ENCODE data around the gene EIF4EBP2. TPM values are rescaled to one million over a fixed set of nuclear protein-coding genes. Genes with fewer than 3 reads are reported as not detected.

Gene EIF4EBP2
- polyA plus RNA-seq, 3 donors: 26.3 to 93.8 (median 73.4) TPM

DNA sequence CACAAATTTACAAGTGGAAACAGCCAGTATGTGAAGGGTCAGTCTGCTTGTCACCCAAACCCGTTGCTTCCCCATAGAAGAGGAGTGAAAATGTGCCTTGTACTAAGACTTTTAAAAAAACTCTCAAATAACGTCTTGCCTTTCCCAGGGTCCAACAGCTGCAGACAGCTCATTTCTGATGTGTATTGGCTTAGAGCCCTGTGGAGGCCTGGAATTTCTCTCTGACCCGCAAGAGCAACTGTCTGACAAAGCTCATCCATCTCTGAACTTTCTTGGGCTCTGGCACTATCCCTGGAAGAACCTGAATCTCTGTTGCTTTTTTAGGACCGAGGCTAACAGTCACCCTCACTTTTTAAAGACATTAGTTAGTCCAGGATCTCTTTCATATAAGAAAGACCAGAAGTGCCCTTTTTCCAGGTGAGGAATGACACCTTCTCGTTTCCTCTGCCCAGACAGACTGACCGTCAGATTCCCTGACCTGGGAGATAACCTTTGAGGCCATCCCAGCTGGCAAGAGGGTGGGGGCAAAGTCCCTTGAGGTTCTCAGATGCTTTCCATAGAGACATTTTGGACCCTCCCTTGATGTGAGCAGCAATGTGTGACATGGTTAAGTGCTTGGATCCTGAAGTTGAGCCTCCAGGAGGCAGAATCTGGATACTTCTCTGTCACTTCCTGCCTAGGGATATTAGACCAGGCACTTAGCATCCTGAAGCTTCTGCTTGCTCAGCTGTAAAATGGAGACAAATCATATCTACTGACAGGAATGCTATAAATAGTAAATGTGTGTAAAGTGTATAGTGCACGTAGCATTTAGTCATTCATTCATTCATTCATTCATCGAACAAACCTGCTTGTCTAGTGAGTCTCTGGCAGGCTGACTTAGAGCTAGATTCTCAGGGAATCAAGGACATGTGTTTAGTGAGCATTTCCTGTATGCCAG is 42.0 kb downstream of the EIF4EBP2 start:
- 96% methylated on average over 4 of the region's 8 CpGs for WGBS (ENCODE audit: insufficient coverage)
- Mint-ChIP-seq H3K27ac (peak overlapping the region in 1 of 7 donors; percentile 15), H3K36me3 (no peaks in the 10 kb centered on the region), H3K27me3 (ENCODE audit: low read depth in 3 of 3) (peaks cover 26 to 32% (median 31%) of the 10 kb centered on the region in 3 donors), H3K4me1 (peaks cover 4% of the 10 kb centered on the region), H3K4me3 (no peak overlapping the region), H3K9me3 (peaks cover 0 to 10% (median 0%) of the 10 kb centered on the region in 7 donors)
- Histone ChIP-seq H3K79me2 (ENCODE audit: insufficient read depth, low read length) (no peaks in the 10 kb centered on the region), H3K4me1 (ENCODE audit: control insufficient read depth in 1 of 2, insufficient read depth in 2 of 2, low read length in 2 of 2) (peaks cover 2 to 6% of the 10 kb centered on the region in 2 donors), H2AFZ (ENCODE audit: insufficient read depth, low read depth, low read length, poor library complexity, severe bottlenecking) (no peak overlapping the region), H3K4me3 (replicated peaks in 1 of 3; ENCODE audit: low read depth in 2 of 3, low read length in 3 of 3) (no peak overlapping the region), H3K4me2 (replicated peaks; ENCODE audit: extremely low read depth, low read length, poor library complexity, severe bottlenecking) (no peak overlapping the region), H3K27ac (ENCODE audit: low read depth in 1 of 2, low read length in 2 of 2) (no peak overlapping the region), H3K36me3 (replicated peaks in 1 of 2; ENCODE audit: control insufficient read depth in 1 of 2, insufficient read depth in 2 of 2, low read length in 2 of 2) (no peaks in the 10 kb centered on the region), H3K27me3 (ENCODE audit: control insufficient read depth in 2 of 2, insufficient read depth in 2 of 2, low read length in 2 of 2) (peaks cover 16 to 24% of the 10 kb centered on the region in 2 donors), H4K20me1 (ENCODE audit: insufficient read depth, low read length) (no peaks in the 10 kb centered on the region), H3K9me3 (replicated peaks in 1 of 2; ENCODE audit: control insufficient read depth in 1 of 2, insufficient read depth in 1 of 2, low read length in 2 of 2) (peaks cover 0 to 11% of the 10 kb centered on the region in 2 donors), H3K9ac (ENCODE audit: insufficient read depth, low read length, poor library complexity, severe bottlenecking) (no peak overlapping the region)
- no peak for DNase-seq
- intact Hi-C loops (cut with micrococcal nuclease): no loop called here
- TF ChIP-seq, protein P1, sequence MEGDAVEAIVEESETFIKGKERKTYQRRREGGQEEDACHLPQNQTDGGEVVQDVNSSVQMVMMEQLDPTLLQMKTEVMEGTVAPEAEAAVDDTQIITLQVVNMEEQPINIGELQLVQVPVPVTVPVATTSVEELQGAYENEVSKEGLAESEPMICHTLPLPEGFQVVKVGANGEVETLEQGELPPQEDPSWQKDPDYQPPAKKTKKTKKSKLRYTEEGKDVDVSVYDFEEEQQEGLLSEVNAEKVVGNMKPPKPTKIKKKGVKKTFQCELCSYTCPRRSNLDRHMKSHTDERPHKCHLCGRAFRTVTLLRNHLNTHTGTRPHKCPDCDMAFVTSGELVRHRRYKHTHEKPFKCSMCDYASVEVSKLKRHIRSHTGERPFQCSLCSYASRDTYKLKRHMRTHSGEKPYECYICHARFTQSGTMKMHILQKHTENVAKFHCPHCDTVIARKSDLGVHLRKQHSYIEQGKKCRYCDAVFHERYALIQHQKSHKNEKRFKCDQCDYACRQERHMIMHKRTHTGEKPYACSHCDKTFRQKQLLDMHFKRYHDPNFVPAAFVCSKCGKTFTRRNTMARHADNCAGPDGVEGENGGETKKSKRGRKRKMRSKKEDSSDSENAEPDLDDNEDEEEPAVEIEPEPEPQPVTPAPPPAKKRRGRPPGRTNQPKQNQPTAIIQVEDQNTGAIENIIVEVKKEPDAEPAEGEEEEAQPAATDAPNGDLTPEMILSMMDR (IDR thresholded peaks at IDR 0.05): no peak

GRCh38 chr10:70448236-70448635 is 44.3 kb downstream of the EIF4EBP2 start:
- TF ChIP-seq, protein P1 (IDR thresholded peaks at IDR 0.05): no peak
- DNase-seq: no peak
- H3K4me3 Mint-ChIP-seq: no peak overlapping the region
- Histone ChIP-seq H3K27me3 (ENCODE audit: control insufficient read depth in 2 of 2, insufficient read depth in 2 of 2, low read length in 2 of 2) (peaks cover 0 to 2% of the 10 kb centered on the region in 2 donors), H3K27ac (ENCODE audit: low read depth in 1 of 2, low read length in 2 of 2) (no peak overlapping the region), H3K4me2 (replicated peaks; ENCODE audit: extremely low read depth, low read length, poor library complexity, severe bottlenecking) (no peak overlapping the region), H2AFZ (ENCODE audit: insufficient read depth, low read depth, low read length, poor library complexity, severe bottlenecking) (no peak overlapping the region), H4K20me1 (ENCODE audit: insufficient read depth, low read length) (no peaks in the 10 kb centered on the region), H3K9ac (ENCODE audit: insufficient read depth, low read length, poor library complexity, severe bottlenecking) (no peak overlapping the region), H3K4me1 (ENCODE audit: control insufficient read depth in 1 of 2, insufficient read depth in 2 of 2, low read length in 2 of 2) (no peaks in the 10 kb centered on the region), H3K9me3 (replicated peaks in 1 of 2; ENCODE audit: control insufficient read depth in 1 of 2, insufficient read depth in 1 of 2, low read length in 2 of 2) (no peaks in the 10 kb centered on the region), H3K79me2 (ENCODE audit: insufficient read depth, low read length) (no peaks in the 10 kb centered on the region), H3K4me3 (replicated peaks in 1 of 3; ENCODE audit: low read depth in 2 of 3, low read length in 3 of 3) (no peak overlapping the region), H3K36me3 (replicated peaks in 1 of 2; ENCODE audit: control insufficient read depth in 1 of 2, insufficient read depth in 2 of 2, low read length in 2 of 2) (no peaks in the 10 kb centered on the region)
- H3K27ac Mint-ChIP-seq: no peak overlapping the region
- H3K4me1 Mint-ChIP-seq: peaks cover 2% of the 10 kb centered on the region
- peaks cover 5 to 19% (median 12%) of the 10 kb centered on the region in 3 donors for H3K27me3 Mint-ChIP-seq (ENCODE audit: low read depth in 3 of 3)
- no peaks in the 10 kb centered on the region for H3K36me3 Mint-ChIP-seq
- 100% methylated on average over 1 of the region's 2 CpGs for WGBS (ENCODE audit: insufficient coverage)
- intact Hi-C loops (cut with micrococcal nuclease): no loop called here
- peaks cover 0 to 5% (median 0%) of the 10 kb centered on the region in 7 donors for H3K9me3 Mint-ChIP-seq
